ENCODE measurements around the gene PHLPP2.
A peak's percentile ranks its signal among the peaks of the same experiment; 100 is the strongest.
"Not testable (repeated sequence)": the region's sequence is repeated elsewhere in the genome, so short reads cannot be mapped to it uniquely, and the experiment has no call there.

The PHLPP2 gene

GRCh38 chr16:71712501-71712900 is 12.0 kb downstream of the PHLPP2 start:
- no peak for DNase-seq

- no peak for DNase-seq
Observed at GRCh38 chr16:71711789-71712188, 12.7 kb downstream of the PHLPP2 start.

- no peak for DNase-seq
Observed at GRCh38 chr16:71709229-71709781, 15.2 kb downstream of the PHLPP2 start.

- no peak for DNase-seq
Observed at GRCh38 chr16:71708696-71709095, 15.8 kb downstream of the PHLPP2 start.

- DNase-seq = no peak
Observed at GRCh38 chr16:71707199-71707598, 17.3 kb downstream of the PHLPP2 start.

- no peak for DNase-seq
Observed at GRCh38 chr16:71706046-71706445, 18.5 kb downstream of the PHLPP2 start.

- no peak for DNase-seq
Observed at GRCh38 chr16:71703333-71703732, 21.2 kb downstream of the PHLPP2 start.

- DNase-seq = no peak
Observed at GRCh38 chr16:71700831-71701230, 23.7 kb downstream of the PHLPP2 start.

- DNase-seq = no peak
Observed at GRCh38 chr16:71698491-71698890, 26.0 kb downstream of the PHLPP2 start.

- DNase-seq = no peak
Observed at GRCh38 chr16:71693164-71693563, 31.3 kb downstream of the PHLPP2 start.

- DNase-seq = no peak
Observed at GRCh38 chr16:71689901-71690300, 34.6 kb downstream of the PHLPP2 start.

GRCh38 chr16:71687861-71688260 is 36.6 kb downstream of the PHLPP2 start:
- DNase-seq = no peak

GRCh38 chr16:71684280-71684679 is 40.2 kb downstream of the PHLPP2 start:
- not testable (repeated sequence) for DNase-seq

- DNase-seq = no peak
Observed at GRCh38 chr16:71681360-71681759, 43.1 kb downstream of the PHLPP2 start.

GRCh38 chr16:71676236-71676635 is 48.3 kb downstream of the PHLPP2 start:
- no peak for DNase-seq

- no peak for DNase-seq
Observed at GRCh38 chr16:71675380-71675779, 49.1 kb downstream of the PHLPP2 start.

GRCh38 chr16:71674229-71674628 is 50.3 kb downstream of the PHLPP2 start:
- no peak for DNase-seq

- no peak for DNase-seq
Observed at GRCh38 chr16:71673582-71673973, 50.9 kb downstream of the PHLPP2 start.

- DNase-seq = peak; percentile 66
Observed at GRCh38 chr16:71672803-71673581, 51.5 kb downstream of the PHLPP2 start.

- DNase-seq = peak; percentile 0
Observed at GRCh38 chr16:71672125-71672524, 52.4 kb downstream of the PHLPP2 start.

- no peak for DNase-seq
Observed at GRCh38 chr16:71671165-71671564, 53.3 kb downstream of the PHLPP2 start.

GRCh38 chr16:71670537-71670936 is 54.0 kb downstream of the PHLPP2 start:
- DNase-seq = no peak

- no peak for DNase-seq
Observed at GRCh38 chr16:71669926-71670536, 54.5 kb downstream of the PHLPP2 start.
